Measurements from ENCODE around the gene ATPAF1. TPM values are rescaled to one million over a fixed set of nuclear protein-coding genes. Genes with fewer than 3 reads are reported as not detected.

The ATPAF1 gene
- total and polyA plus RNA-seq, 9 of the 15 experiments (the other 6 are each of a cell fraction or from before 2014, with no cell fraction given): 6.3 to 56.2 (median 27.4) TPM

GRCh38 chr1:46673749-46674182, 5.6 kb upstream of the ATPAF1 start (continued):
- TF ChIP-seq SOX6 (IDR thresholded peaks at IDR 0.05) (peak; percentile 36; the same call in 1 of the 2 replicates), ELF4 (CRISPR knock-in tag; IDR thresholded peaks at IDR 0.05) (0 out of 2 replicates have a peak, but pooled peaks have one; percentile 4), TAF9B (IDR thresholded peaks at IDR 0.05; ENCODE audit: partially characterized antibody) (no peak), RCOR1 (IDR thresholded peaks at IDR 0.05; ENCODE audit: borderline replicate concordance in 1 of 2, low read depth in 2 of 2, low read length in 2 of 2) (no peak), MBD1 (CRISPR knock-in tag; IDR thresholded peaks at IDR 0.05) (no peak), FOS (IDR thresholded peaks at IDR 0.05; ENCODE audit: extremely low read depth, insufficient read length) (peak; percentile 65), JUNB (CRISPR knock-in tag; conservative IDR thresholded peaks at IDR 0.05) (peak; percentile 74; the same call in 1 of the 2 replicates), MAZ (CRISPR knock-in tag; conservative IDR thresholded peaks at IDR 0.05 in 1 of 2, IDR thresholded peaks at IDR 0.05 in 1 of 2) (0 out of 4 replicates have a peak, but pooled peaks of 1 of the 2 experiments have one; percentile 41), IFI16 (CRISPR knock-in tag; IDR thresholded peaks at IDR 0.05) (no peak), HMGN3 (IDR thresholded peaks at IDR 0.05; ENCODE audit: borderline replicate concordance, extremely low read depth, insufficient read length, low read depth, low read length) (no peak)

All from K562 (cell line).